Suprapubic skin (tissue), 4 donors: ENCODE data around the gene SHC3. TPM values are rescaled to one million over a fixed set of nuclear protein-coding genes. Genes with fewer than 3 reads are reported as not detected.

Experiments used
- DNase-seq, 2 donors: peaks; one replicate each; pipeline ENCODE4 v3.0.0-alpha.2; 2019; ENCODE audit warnings: low spot score in 2 of 2
- H3K27ac ChIP-seq: fragments of 200-600 bp; sonication (generic); one replicate; pipeline ENCODE4 v1.5.1; 2019
- H3K27me3 ChIP-seq: fragments of 200-600 bp; sonication (generic); one replicate; pipeline ENCODE4 v1.5.1; 2019
- H3K36me3 ChIP-seq: fragments of 200-600 bp; sonication (generic); one replicate; pipeline ENCODE4 v1.5.1; 2019
- H3K4me1 ChIP-seq: fragments of 200-600 bp; sonication (generic); one replicate; pipeline ENCODE4 v1.5.1; 2019
- H3K4me3 ChIP-seq: fragments of 200-600 bp; sonication (generic); one replicate; pipeline ENCODE4 v1.5.1; 2019; ENCODE audit warnings: mild to moderate bottlenecking
- H3K9me3 ChIP-seq: fragments of 200-600 bp; sonication (generic); one replicate; pipeline ENCODE4 v1.5.1; 2019
- CTCF ChIP-seq, 2 donors: fragments of 200-600 bp in 1 of 2; fragments of 450-650 bp in 1 of 2; sonication (generic) in 1 of 2; IDR thresholded peaks; one replicate each; pipeline ENCODE4 v1.5.1; 2016 to 2019; ENCODE audit warnings: antibody characterized with exemption in 2 of 2, mild to moderate bottlenecking in 1 of 2, moderate library complexity in 1 of 2
- EP300 ChIP-seq: sonication (generic); formaldehyde crosslinking; IDR thresholded peaks from one replicate; pipeline ENCODE4 v1.6.1; 2017; ENCODE audit warnings: antibody characterized with exemption
- POLR2A ChIP-seq, 2 donors: fragments of 450-650 bp; IDR thresholded peaks; one replicate each; pipeline ENCODE4 v1.6.1; 2017; ENCODE audit warnings: antibody characterized with exemption in 2 of 2, mild to moderate bottlenecking in 2 of 2, moderate library complexity in 2 of 2
- POLR2AphosphoS5 ChIP-seq, 3 donors: sonication (generic); formaldehyde crosslinking; IDR thresholded peaks; one replicate each; pipeline ENCODE4 v1.6.1; 2017; ENCODE audit warnings: antibody characterized with exemption in 3 of 3
- WGBS: methylation state at CpG from one replicate; pipeline ENCODE4 v1.1.5; 2018; 5-methylcytosine and 5-hydroxymethylcytosine counted together
- total RNA-seq, 4 donors: library from RNA; depleted of rRNA; stranded (reverse); fragments of >200 nt; gene quantifications; one replicate each; pipeline ENCODE4 v1.1.0, GENCODE V29; 2016

Gene SHC3
- total RNA-seq, 4 donors from 2014 or later, result 1.7 to 6.0 (median 3.2) TPM

- 91% methylated on average over 3 of the region's 3 CpGs for WGBS
- H3K9me3 ChIP-seq, result no peaks in the 10 kb centered on the region
- H3K27ac ChIP-seq, result no peak overlapping the region
- no peak for DNase-seq
- H3K4me3 ChIP-seq, result no peak overlapping the region
- peaks cover 23% of the 10 kb centered on the region for H3K4me1 ChIP-seq
- H3K27me3 ChIP-seq, result no peaks in the 10 kb centered on the region
- no peaks in the 10 kb centered on the region for H3K36me3 ChIP-seq
- no peak for TF ChIP-seq POLR2A (IDR thresholded peaks at IDR 0.05)
- no peak for TF ChIP-seq EP300
- no peak for TF ChIP-seq CTCF (IDR thresholded peaks at IDR 0.05)
- TF ChIP-seq POLR2AphosphoS5 (IDR thresholded peaks at IDR 0.05), result no peak
Measured at GRCh38 chr9:89135591-89136166, 42.9 kb downstream of the SHC3 start.

- H3K27ac ChIP-seq, result no peak overlapping the region
- no peak for DNase-seq
- H3K4me1 ChIP-seq, result peaks cover 22% of the 10 kb centered on the region
- no peak overlapping the region for H3K4me3 ChIP-seq
- no peaks in the 10 kb centered on the region for H3K9me3 ChIP-seq
- H3K36me3 ChIP-seq, result no peaks in the 10 kb centered on the region
- no peaks in the 10 kb centered on the region for H3K27me3 ChIP-seq
- TF ChIP-seq POLR2A (IDR thresholded peaks at IDR 0.05), result no peak
- no peak for TF ChIP-seq CTCF (IDR thresholded peaks at IDR 0.05)
- 90% methylated on average over 1 of the region's 1 CpG for WGBS
Measured at GRCh38 chr9:89134709-89135108, 43.9 kb downstream of the SHC3 start.

GRCh38 chr9:89122949-89123348 lies 55.7 kb downstream of the SHC3 start:
- H3K27ac ChIP-seq, result peak overlapping the region; percentile 44
- H3K36me3 ChIP-seq, result no peaks in the 10 kb centered on the region
- H3K4me3 ChIP-seq, result no peak overlapping the region
- peak in 1 of 2 donors; percentile 73 for DNase-seq
- H3K9me3 ChIP-seq, result no peaks in the 10 kb centered on the region
- no peak for TF ChIP-seq POLR2A (IDR thresholded peaks at IDR 0.05)
- peak in 2 of 3 donors; percentile 45 to 88 for TF ChIP-seq POLR2AphosphoS5 (IDR thresholded peaks at IDR 0.05)
- H3K4me1 ChIP-seq, result no peaks in the 10 kb centered on the region
- no peaks in the 10 kb centered on the region for H3K27me3 ChIP-seq
- 68% methylated on average over 2 of the region's 2 CpGs for WGBS

- H3K27ac ChIP-seq, result no peak overlapping the region
- no peaks in the 10 kb centered on the region for H3K9me3 ChIP-seq
- no peaks in the 10 kb centered on the region for H3K4me1 ChIP-seq
- 95% methylated on average over 3 of the region's 3 CpGs for WGBS
- no peaks in the 10 kb centered on the region for H3K36me3 ChIP-seq
- no peak overlapping the region for H3K4me3 ChIP-seq
- DNase-seq, result no peak
- TF ChIP-seq POLR2A (IDR thresholded peaks at IDR 0.05), result no peak
- TF ChIP-seq CTCF (IDR thresholded peaks at IDR 0.05), result no peak
- TF ChIP-seq EP300, result no peak
- TF ChIP-seq POLR2AphosphoS5 (IDR thresholded peaks at IDR 0.05), result no peak
- no peaks in the 10 kb centered on the region for H3K27me3 ChIP-seq
Measured at GRCh38 chr9:89120704-89121103, 57.9 kb downstream of the SHC3 start.

- Histone ChIP-seq H3K36me3 (no peaks in the 10 kb centered on the region), H3K4me3 (no peak overlapping the region), H3K27ac (no peak overlapping the region), H3K9me3 (no peaks in the 10 kb centered on the region), H3K4me1 (no peaks in the 10 kb centered on the region), H3K27me3 (no peaks in the 10 kb centered on the region)
- no peak for DNase-seq
- TF ChIP-seq POLR2A (IDR thresholded peaks at IDR 0.05), result no peak
- TF ChIP-seq EP300, result no peak
- WGBS, result 87% methylated on average over 3 of the region's 3 CpGs
Measured at GRCh38 chr9:89116805-89117192, 61.8 kb downstream of the SHC3 start.

- no peak for TF ChIP-seq EP300
- TF ChIP-seq CTCF (IDR thresholded peaks at IDR 0.05), result no peak
- no peak for TF ChIP-seq POLR2A (IDR thresholded peaks at IDR 0.05)
- no peak for TF ChIP-seq POLR2AphosphoS5 (IDR thresholded peaks at IDR 0.05)
- H3K36me3 ChIP-seq, result no peaks in the 10 kb centered on the region
- H3K27me3 ChIP-seq, result no peaks in the 10 kb centered on the region
- H3K4me1 ChIP-seq, result no peaks in the 10 kb centered on the region
- DNase-seq, result no peak
- H3K27ac ChIP-seq, result no peak overlapping the region
- H3K4me3 ChIP-seq, result no peak overlapping the region
- WGBS, result 90% methylated on average over 8 of the region's 8 CpGs
- no peaks in the 10 kb centered on the region for H3K9me3 ChIP-seq
Measured at GRCh38 chr9:89116064-89116804, 62.4 kb downstream of the SHC3 start.
